Natural killer cell (primary cell): ENCODE data around the gene ABO. TPM values are rescaled to one million over a fixed set of nuclear protein-coding genes. Genes with fewer than 3 reads are reported as not detected.

Experiments used
- ATAC-seq, 3 donors: fragments of 150-1000 bp in 2 of 3; fragments of 200-7000 bp in 1 of 3; cut with Tn5 transposase; 1 replicate in 1 of 3; 2 replicates in 2 of 3; pipeline ENCODE4 v1.10.0; 2021; ENCODE audit warnings: mild to moderate bottlenecking in 2 of 3, moderate library complexity in 2 of 3
- DNase-seq, 2 donors: peaks; one replicate each; pipeline versions ENCODE4 v3.0.0 to v3.0.0-alpha.2; 2013 to 2021; ENCODE audit warnings: mixed read lengths in 1 of 2
- H3K27ac ChIP-seq: one replicate; pipeline ENCODE4 v1.5.1; 2013; ENCODE audit warnings: mild to moderate bottlenecking, low read length
- H3K27me3 ChIP-seq: one replicate; pipeline ENCODE4 v1.6.1; 2013; ENCODE audit warnings: low read length; ENCODE audit not compliant: control insufficient read depth, insufficient read depth
- H3K36me3 ChIP-seq: one replicate; pipeline ENCODE4 v1.6.1; 2013; ENCODE audit warnings: low read length; ENCODE audit not compliant: control insufficient read depth, insufficient read depth
- H3K4me1 ChIP-seq: one replicate; pipeline ENCODE4 v1.6.1; 2013; ENCODE audit warnings: low read length; ENCODE audit not compliant: control insufficient read depth, insufficient read depth
- H3K4me3 ChIP-seq: one replicate; pipeline ENCODE4 v1.5.1; 2013; ENCODE audit warnings: low read length
- H3K9me3 ChIP-seq: one replicate; pipeline ENCODE4 v1.6.1; 2013; ENCODE audit warnings: low read length; ENCODE audit not compliant: control insufficient read depth, insufficient read depth
- H3K27ac Mint-ChIP-seq, 2 donors: one replicate each; pipeline ENCODE4 v1.8.0; 2022; ENCODE audit warnings: mild to moderate bottlenecking in 2 of 2, mixed read lengths in 2 of 2, moderate library complexity in 1 of 2
- H3K27me3 Mint-ChIP-seq, 2 donors: one replicate each; pipeline ENCODE4 v1.8.0; 2022; ENCODE audit warnings: low read depth in 2 of 2, mixed read lengths in 2 of 2
- H3K36me3 Mint-ChIP-seq: one replicate; pipeline ENCODE4 v1.8.0; 2022; ENCODE audit warnings: mixed read lengths
- H3K4me1 Mint-ChIP-seq, 2 donors: one replicate each; pipeline ENCODE4 v1.8.0; 2022; ENCODE audit warnings: mixed read lengths in 2 of 2
- H3K4me3 Mint-ChIP-seq: one replicate; pipeline ENCODE4 v1.8.0; 2022; ENCODE audit warnings: mild to moderate bottlenecking, moderate library complexity, mixed read lengths
- H3K9me3 Mint-ChIP-seq, 2 donors: one replicate each; pipeline ENCODE4 v1.8.0; 2022; ENCODE audit warnings: mixed read lengths in 2 of 2
- WGBS: methylation state at CpG from one replicate; pipeline ENCODE4 v1.1.7; 2013; ENCODE audit warnings: missing lambda C conversion rate; ENCODE audit not compliant: insufficient coverage; 5-methylcytosine and 5-hydroxymethylcytosine counted together
- intact Hi-C: fragments of 100-400 bp; cut with micrococcal nuclease; formaldehyde crosslinking; loops from one replicate; pipeline ENCODE4 v1.14.2; 2022
- total RNA-seq, 4 donors: library from RNA; stranded (reverse); fragments of 120-200 nt in 1 of 4; gene quantifications; one replicate each; pipeline versions ENCODE4 v1.2.3 to v1.2.4, GENCODE V29; 2013 to 2022
- TF ChIP-seq, protein P1 (sequence below): fragments of 200-600 bp; IDR thresholded peaks from one replicate; pipeline ENCODE4 v1.8.0; 2022; ENCODE audit warnings: antibody characterized with exemption

Gene ABO
- total RNA-seq, 3 donors from 2014 or later (not counting 1 experiment from before 2014, with no cell fraction given): 0.20 to 4.2 (median 0.56) TPM

DNA sequence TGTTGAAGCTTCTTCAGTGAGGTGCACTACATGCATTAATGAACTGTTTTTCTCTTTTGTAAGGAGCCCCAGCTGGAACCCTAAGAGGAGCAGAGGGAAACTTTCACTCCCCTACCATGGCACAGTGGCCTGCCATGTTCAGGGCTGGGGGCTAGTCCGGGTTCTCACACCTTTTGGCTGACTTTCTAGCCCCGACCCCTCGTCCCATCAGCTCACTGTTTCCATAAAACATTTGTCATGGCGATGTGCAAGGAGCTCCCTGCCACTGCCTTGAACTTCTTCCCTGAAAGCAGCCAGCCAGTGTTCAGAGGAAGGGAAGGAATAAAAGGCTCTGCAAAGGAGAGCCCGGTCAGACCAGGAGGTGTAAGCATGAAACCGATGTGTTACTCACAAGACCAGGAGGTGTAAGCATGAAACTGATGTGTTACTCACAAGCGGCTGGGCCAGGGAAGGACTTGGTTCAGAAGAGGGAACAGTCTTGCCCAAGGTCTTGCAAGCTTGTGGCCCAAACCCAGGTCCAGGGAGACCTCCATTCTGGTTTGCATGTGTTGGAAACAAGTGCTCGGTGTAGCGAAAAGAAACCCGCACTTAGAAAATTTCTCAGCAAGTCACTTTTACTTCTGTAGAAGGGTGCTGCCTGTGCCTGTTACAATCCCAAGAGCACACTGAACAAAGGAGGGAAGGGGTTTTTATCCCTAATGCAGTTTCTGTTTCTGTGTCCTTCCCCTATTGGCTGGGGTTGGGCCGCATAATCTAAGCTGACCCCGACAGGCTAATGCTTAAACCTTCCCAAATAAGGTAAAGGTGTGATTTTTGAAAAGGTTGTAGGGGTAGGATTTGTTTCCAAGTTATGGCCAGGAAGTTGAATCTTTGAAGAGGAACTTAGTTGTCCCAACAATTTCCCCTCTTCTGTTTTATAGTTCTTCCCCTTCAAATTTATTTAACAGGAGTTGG, 3.4 kb upstream of the ABO start:
- no peak overlapping the region for H3K4me3 ChIP-seq
- Mint-ChIP-seq H3K9me3 (no peaks in the 10 kb centered on the region), H3K4me3 (no peak overlapping the region), H3K27ac (no peak overlapping the region), H3K36me3 (no peaks in the 10 kb centered on the region), H3K27me3 (peaks cover 16 to 20% of the 10 kb centered on the region in 2 donors), H3K4me1 (peaks cover 0 to 3% of the 10 kb centered on the region in 2 donors)
- no peaks in the 10 kb centered on the region for H3K27me3 ChIP-seq
- TF ChIP-seq, protein P1, sequence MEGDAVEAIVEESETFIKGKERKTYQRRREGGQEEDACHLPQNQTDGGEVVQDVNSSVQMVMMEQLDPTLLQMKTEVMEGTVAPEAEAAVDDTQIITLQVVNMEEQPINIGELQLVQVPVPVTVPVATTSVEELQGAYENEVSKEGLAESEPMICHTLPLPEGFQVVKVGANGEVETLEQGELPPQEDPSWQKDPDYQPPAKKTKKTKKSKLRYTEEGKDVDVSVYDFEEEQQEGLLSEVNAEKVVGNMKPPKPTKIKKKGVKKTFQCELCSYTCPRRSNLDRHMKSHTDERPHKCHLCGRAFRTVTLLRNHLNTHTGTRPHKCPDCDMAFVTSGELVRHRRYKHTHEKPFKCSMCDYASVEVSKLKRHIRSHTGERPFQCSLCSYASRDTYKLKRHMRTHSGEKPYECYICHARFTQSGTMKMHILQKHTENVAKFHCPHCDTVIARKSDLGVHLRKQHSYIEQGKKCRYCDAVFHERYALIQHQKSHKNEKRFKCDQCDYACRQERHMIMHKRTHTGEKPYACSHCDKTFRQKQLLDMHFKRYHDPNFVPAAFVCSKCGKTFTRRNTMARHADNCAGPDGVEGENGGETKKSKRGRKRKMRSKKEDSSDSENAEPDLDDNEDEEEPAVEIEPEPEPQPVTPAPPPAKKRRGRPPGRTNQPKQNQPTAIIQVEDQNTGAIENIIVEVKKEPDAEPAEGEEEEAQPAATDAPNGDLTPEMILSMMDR: no peak
- H3K36me3 ChIP-seq: no peaks in the 10 kb centered on the region
- 85% methylated on average over 12 of the region's 12 CpGs for WGBS
- H3K9me3 ChIP-seq: no peaks in the 10 kb centered on the region
- H3K27ac ChIP-seq: no peak overlapping the region
- no peaks in the 10 kb centered on the region for H3K4me1 ChIP-seq
- DNase-seq: no peak
- intact Hi-C loops: no loop called here
- no peak for ATAC-seq

DNA sequence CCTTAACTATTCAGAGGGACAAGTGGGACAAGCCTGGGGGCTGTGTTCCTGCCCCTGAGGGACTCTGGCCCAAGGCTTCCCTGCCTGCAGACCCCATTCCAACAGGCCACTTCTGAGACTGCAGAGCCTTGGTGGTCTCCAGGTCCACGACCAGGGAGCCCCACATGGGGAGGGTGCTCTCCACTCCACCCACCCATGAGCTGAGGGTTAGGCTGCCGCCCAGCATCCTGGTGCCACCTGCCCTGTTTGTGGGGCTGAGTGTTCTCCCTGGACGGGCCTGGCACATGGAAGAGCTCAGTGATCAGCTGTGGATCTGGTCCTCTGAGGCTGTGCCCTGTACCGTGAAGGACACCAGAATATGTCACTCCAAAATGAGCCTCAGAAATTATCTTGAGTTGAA, 2.5 kb upstream of the ABO start:
- intact Hi-C loops: no loop called here
- ATAC-seq (no peak), DNase-seq (no peak)
- 77% methylated on average over 4 of the region's 4 CpGs for WGBS
- H3K9me3 ChIP-seq: no peaks in the 10 kb centered on the region
- no peaks in the 10 kb centered on the region for H3K27me3 ChIP-seq
- H3K36me3 Mint-ChIP-seq: no peaks in the 10 kb centered on the region
- no peak overlapping the region for H3K4me3 ChIP-seq
- TF ChIP-seq, protein P1: no peak
- H3K27me3 Mint-ChIP-seq: peaks cover 22 to 27% of the 10 kb centered on the region in 2 donors
- H3K4me1 Mint-ChIP-seq: peaks cover 0 to 8% of the 10 kb centered on the region in 2 donors
- no peaks in the 10 kb centered on the region for H3K36me3 ChIP-seq
- H3K9me3 Mint-ChIP-seq: no peaks in the 10 kb centered on the region
- H3K4me1 ChIP-seq: no peaks in the 10 kb centered on the region
- H3K27ac Mint-ChIP-seq: no peak overlapping the region
- H3K27ac ChIP-seq: no peak overlapping the region
- H3K4me3 Mint-ChIP-seq: no peak overlapping the region

DNA sequence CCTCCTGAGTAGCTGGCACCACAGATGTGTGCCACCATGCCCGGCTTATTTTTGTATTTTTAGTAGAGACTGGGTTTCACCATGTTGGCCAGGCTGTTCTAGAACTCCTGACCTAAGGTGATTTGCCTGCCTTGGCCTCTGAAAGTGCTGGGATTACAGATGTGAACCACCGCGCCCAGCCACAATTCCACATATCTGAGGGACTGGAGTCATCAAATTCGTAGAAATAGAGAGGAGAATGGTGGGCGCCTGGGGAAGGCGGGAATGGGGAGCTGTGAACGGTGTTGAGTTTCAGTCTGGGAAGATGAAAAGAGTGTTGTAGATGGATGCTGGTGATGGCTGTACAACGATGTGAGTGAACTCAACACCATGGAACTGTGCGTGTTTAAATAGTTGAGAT, 1.9 kb upstream of the ABO start:
- Histone ChIP-seq H3K4me1 (no peaks in the 10 kb centered on the region), H3K27me3 (no peaks in the 10 kb centered on the region), H3K9me3 (no peaks in the 10 kb centered on the region), H3K27ac (no peak overlapping the region), H3K36me3 (no peaks in the 10 kb centered on the region), H3K4me3 (no peak overlapping the region)
- no peak for DNase-seq
- Mint-ChIP-seq H3K27me3 (peaks cover 24 to 27% of the 10 kb centered on the region in 2 donors), H3K4me3 (no peak overlapping the region), H3K27ac (no peak overlapping the region), H3K4me1 (peaks cover 0 to 8% of the 10 kb centered on the region in 2 donors), H3K9me3 (no peaks in the 10 kb centered on the region), H3K36me3 (no peaks in the 10 kb centered on the region)
- ATAC-seq: no peak
- WGBS: 93% methylated on average over 9 of the region's 9 CpGs
- TF ChIP-seq, protein P1: no peak
- intact Hi-C loops: no loop called here
